Kidney epithelial cell (primary cell): ENCODE data around the gene LTBP1. TPM values are rescaled to one million over a fixed set of nuclear protein-coding genes. Genes with fewer than 3 reads are reported as not detected.

Experiments
- DNase-seq: peaks from one replicate; pipeline ENCODE4 v3.0.0-alpha.2; 2010; ENCODE audit warnings: low read depth
- H3K27me3 ChIP-seq: 2 replicates; pipeline ENCODE4 v1.6.0; 2011; ENCODE audit warnings: low read length; ENCODE audit not compliant: control insufficient read depth, insufficient read depth
- H3K36me3 ChIP-seq: 2 replicates; pipeline ENCODE4 v1.5.1; 2011; ENCODE audit warnings: low read length; ENCODE audit not compliant: control insufficient read depth, insufficient read depth
- H3K4me3 ChIP-seq: 2 replicates; pipeline ENCODE4 v1.5.1; 2011; ENCODE audit warnings: low read depth, mild to moderate bottlenecking, control low read depth, low read length
- total RNA-seq: library from RNA; depleted of rRNA; stranded (reverse); fragments of >200 nt; gene quantifications from 2 replicates; pipeline ENCODE4 v1.2.3, GENCODE V29; 2015
- TF ChIP-seq, protein P1 (sequence below): IDR thresholded peaks from 2 replicates; pipeline ENCODE4 v1.5.1; 2011; ENCODE audit warnings: mild to moderate bottlenecking, moderate library complexity, low read length, control low read depth, inconsistent platforms; ENCODE audit not compliant: insufficient read depth, poor library complexity, severe bottlenecking

Gene LTBP1
- total RNA-seq, 1 donor from 2014 or later = 39.3 TPM

DNA sequence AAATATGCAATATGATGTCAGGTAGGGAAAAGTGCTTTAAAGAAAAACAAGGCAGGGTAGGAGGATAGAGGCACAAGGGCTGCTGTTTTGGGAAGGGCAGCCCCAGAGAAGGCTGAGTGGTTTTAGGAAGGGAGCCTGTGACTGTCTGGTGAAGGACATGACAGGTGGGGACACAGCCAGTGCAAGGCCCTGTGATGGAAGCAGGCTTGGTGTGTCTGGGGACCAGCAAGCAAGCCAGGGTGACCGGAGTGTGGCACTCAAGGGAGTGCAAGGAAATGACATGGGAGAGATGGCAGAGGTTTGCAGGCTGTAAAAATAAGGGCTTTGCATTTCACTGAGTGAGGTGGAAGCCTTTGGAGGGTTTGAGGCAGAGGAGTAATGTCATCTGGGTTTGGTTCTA, 62.0 kb downstream of the LTBP1 start:
- DNase-seq = no peak
- Histone ChIP-seq H3K4me3 (no peak overlapping the region), H3K27me3 (no peaks in the 10 kb centered on the region), H3K36me3 (no peaks in the 10 kb centered on the region)
- TF ChIP-seq, protein P1, sequence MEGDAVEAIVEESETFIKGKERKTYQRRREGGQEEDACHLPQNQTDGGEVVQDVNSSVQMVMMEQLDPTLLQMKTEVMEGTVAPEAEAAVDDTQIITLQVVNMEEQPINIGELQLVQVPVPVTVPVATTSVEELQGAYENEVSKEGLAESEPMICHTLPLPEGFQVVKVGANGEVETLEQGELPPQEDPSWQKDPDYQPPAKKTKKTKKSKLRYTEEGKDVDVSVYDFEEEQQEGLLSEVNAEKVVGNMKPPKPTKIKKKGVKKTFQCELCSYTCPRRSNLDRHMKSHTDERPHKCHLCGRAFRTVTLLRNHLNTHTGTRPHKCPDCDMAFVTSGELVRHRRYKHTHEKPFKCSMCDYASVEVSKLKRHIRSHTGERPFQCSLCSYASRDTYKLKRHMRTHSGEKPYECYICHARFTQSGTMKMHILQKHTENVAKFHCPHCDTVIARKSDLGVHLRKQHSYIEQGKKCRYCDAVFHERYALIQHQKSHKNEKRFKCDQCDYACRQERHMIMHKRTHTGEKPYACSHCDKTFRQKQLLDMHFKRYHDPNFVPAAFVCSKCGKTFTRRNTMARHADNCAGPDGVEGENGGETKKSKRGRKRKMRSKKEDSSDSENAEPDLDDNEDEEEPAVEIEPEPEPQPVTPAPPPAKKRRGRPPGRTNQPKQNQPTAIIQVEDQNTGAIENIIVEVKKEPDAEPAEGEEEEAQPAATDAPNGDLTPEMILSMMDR = no peak

DNA sequence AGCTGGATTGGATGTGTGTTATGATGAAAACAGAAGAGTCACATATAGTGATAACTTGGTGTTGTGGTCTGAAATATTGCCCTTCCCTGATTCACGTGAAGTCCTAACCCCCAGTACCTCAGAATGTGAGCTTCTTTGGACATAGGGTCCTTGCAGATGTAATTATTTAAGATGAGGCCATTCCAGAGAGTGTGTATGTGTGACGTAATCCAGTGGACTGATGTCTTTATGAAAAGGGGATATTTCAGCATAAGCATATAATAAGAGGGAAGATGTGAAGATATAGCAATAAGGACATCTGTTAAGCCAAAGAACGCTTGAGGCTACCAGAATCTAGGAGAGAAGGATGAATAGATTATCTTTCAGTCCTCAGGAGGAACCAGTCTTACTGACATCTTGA, 62.5 kb downstream of the LTBP1 start:
- TF ChIP-seq, protein P1 = no peak
- Histone ChIP-seq H3K27me3 (no peaks in the 10 kb centered on the region), H3K36me3 (no peaks in the 10 kb centered on the region), H3K4me3 (no peak overlapping the region)
- no peak for DNase-seq

GRCh38 chr2:33011373-33011772, 64.6 kb downstream of the LTBP1 start:
- H3K27me3 ChIP-seq = no peaks in the 10 kb centered on the region
- H3K4me3 ChIP-seq = no peak overlapping the region
- no peak for DNase-seq
- H3K36me3 ChIP-seq = no peaks in the 10 kb centered on the region
- TF ChIP-seq, protein P1 = no peak

GRCh38 chr2:33011941-33012340, 65.2 kb downstream of the LTBP1 start:
- H3K4me3 ChIP-seq = no peak overlapping the region
- H3K36me3 ChIP-seq = no peaks in the 10 kb centered on the region
- TF ChIP-seq, protein P1 = no peak
- H3K27me3 ChIP-seq = no peaks in the 10 kb centered on the region
- no peak for DNase-seq

- TF ChIP-seq, protein P1 = no peak
- DNase-seq = no peak
- Histone ChIP-seq H3K4me3 (no peak overlapping the region), H3K27me3 (no peaks in the 10 kb centered on the region), H3K36me3 (no peaks in the 10 kb centered on the region)
These were observed 66.9 kb downstream of the LTBP1 start for GRCh38 chr2:33013684-33014110.

- DNase-seq = no peak
- Histone ChIP-seq H3K36me3 (no peaks in the 10 kb centered on the region), H3K27me3 (no peaks in the 10 kb centered on the region), H3K4me3 (no peak overlapping the region)
- TF ChIP-seq, protein P1 = no peak
These were observed 67.5 kb downstream of the LTBP1 start for GRCh38 chr2:33014268-33014667.
